Fibroblast of villous mesenchyme (primary cell): ENCODE measurements around the gene SMIM5. TPM values are rescaled to one million over a fixed set of nuclear protein-coding genes. Genes with fewer than 3 reads are reported as not detected.

ENCODE experiments used
- DNase-seq: peaks from one replicate; pipeline ENCODE4 v3.0.0-alpha.2; 2010; ENCODE audit warnings: low read depth
- H3K4me3 ChIP-seq: 2 replicates; pipeline ENCODE4 v1.5.1; 2011; ENCODE audit warnings: low read depth, mild to moderate bottlenecking, low read length
- CTCF ChIP-seq: IDR thresholded peaks from 2 replicates; pipeline ENCODE4 v1.5.1; 2012; ENCODE audit warnings: low read depth, mild to moderate bottlenecking, low read length; ENCODE audit not compliant: insufficient read depth
- total RNA-seq: library from RNA; depleted of rRNA; stranded (reverse); fragments of >200 nt; gene quantifications from 2 replicates; pipeline ENCODE4 v1.2.3, GENCODE V29; 2012

The SMIM5 gene
- total RNA-seq, 1 donor = under 0.01 TPM

GRCh38 chr17:75595284-75595919 lies 37.8 kb upstream of the SMIM5 start:
- TF ChIP-seq CTCF = no peak
- DNase-seq = no peak
- H3K4me3 ChIP-seq = no peak overlapping the region

- no peak for DNase-seq
- H3K4me3 ChIP-seq = no peak overlapping the region
- no peak for TF ChIP-seq CTCF
Measured at GRCh38 chr17:75595920-75596313, 37.3 kb upstream of the SMIM5 start.

- no peak for DNase-seq
- no peak for TF ChIP-seq CTCF
- H3K4me3 ChIP-seq = no peak overlapping the region
Measured at GRCh38 chr17:75596320-75597087, 36.7 kb upstream of the SMIM5 start.

GRCh38 chr17:75601057-75601987 lies 31.9 kb upstream of the SMIM5 start:
- peak; percentile 78 for TF ChIP-seq CTCF
- no peak overlapping the region for H3K4me3 ChIP-seq
- peak; percentile 29 for DNase-seq

GRCh38 chr17:75602644-75603043 lies 30.6 kb upstream of the SMIM5 start:
- no peak for DNase-seq
- no peak overlapping the region for H3K4me3 ChIP-seq
- TF ChIP-seq CTCF = no peak

GRCh38 chr17:75603123-75603522 lies 30.1 kb upstream of the SMIM5 start:
- TF ChIP-seq CTCF = no peak
- no peak for DNase-seq
- no peak overlapping the region for H3K4me3 ChIP-seq
